ENCODE measurements around the gene GRAMD2A. TPM values are rescaled to one million over a fixed set of nuclear protein-coding genes. Genes with fewer than 3 reads are reported as not detected.

The GRAMD2A gene
- total and polyA plus RNA-seq, 10 of the 15 experiments (the other 5 are each of a cell fraction or from before 2014, with no cell fraction given), result 0.02 to 0.35 TPM; not detected in 8

DNA sequence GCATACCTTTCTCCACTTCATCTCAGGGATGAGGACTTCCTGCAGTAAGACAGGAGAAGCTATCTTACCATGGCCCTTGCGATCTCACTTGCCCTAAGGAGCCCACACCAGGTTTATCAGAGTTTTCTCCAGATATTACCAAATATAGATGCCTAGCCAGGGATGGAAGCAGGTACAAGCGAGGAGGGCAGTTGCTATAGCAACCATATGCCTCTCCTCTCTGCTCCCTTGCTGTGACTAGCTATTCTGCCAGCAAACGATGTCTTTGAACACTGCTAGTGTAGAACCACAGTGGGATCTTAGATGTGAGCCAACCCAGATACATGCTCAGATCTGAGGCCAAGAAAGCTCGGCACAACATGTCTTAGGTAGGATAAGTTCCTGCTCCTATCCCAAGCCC is 33.9 kb downstream of the GRAMD2A start:
- H3K4me2 ChIP-seq (ENCODE audit: control insufficient read depth, insufficient read depth), result no peak overlapping the region
- no peaks in the 10 kb centered on the region for H3K36me3 ChIP-seq (ENCODE audit: control insufficient read depth in 2 of 2, insufficient read depth in 2 of 2, low read length in 1 of 2)
- H3K27ac ChIP-seq (ENCODE audit: control insufficient read depth, insufficient read depth), result no peak overlapping the region
- H3K27me3 ChIP-seq (replicated peaks in 1 of 2; ENCODE audit: control insufficient read depth in 2 of 2, insufficient read depth in 2 of 2, low read length in 1 of 2), result peaks cover 0 to 2% of the 10 kb centered on the region in 2 experiments; a peak in 1 of 4 replicates
- H3K4me1 ChIP-seq (ENCODE audit: control insufficient read depth, insufficient read depth, low read length), result no peaks in the 10 kb centered on the region
- in situ Hi-C loops (cut with MboI) (no loop called here), intact Hi-C loops (cut with micrococcal nuclease; ENCODE audit: unreplicated experiment) (no loop called here)
- H3K9ac ChIP-seq (ENCODE audit: control insufficient read depth, insufficient read depth, low read length), result no peak overlapping the region
- CTCF ChIA-PET, result interaction anchor here (1.1 to 1.3 kb wide), 2 partner anchors 382 to 420 kb away, joined by 3 to 6 read pairs; no protein-coding TSS in a partner anchor
- DNase-seq (ENCODE audit: low read depth, low spot score) (no peak), FAIRE-seq (no peak), ATAC-seq (no peak)
- H3K79me2 ChIP-seq (ENCODE audit: control insufficient read depth, insufficient read depth, low read length), result no peaks in the 10 kb centered on the region
- no peak overlapping the region for H3K4me3 ChIP-seq
- POLR2A ChIA-PET, result no interaction called here
- WGBS (ENCODE audit: insufficient coverage, insufficient replicate concordance, low lambda C conversion rate, missing lambda C conversion rate), result 52% methylated on average over 4 of the region's 4 CpGs
- no peaks in the 10 kb centered on the region for H3K9me3 ChIP-seq (replicated peaks; ENCODE audit: control insufficient read depth, insufficient read depth, low read length)
- no TSS peak for BruUV-seq (replicated peaks)
- TF ChIP-seq ESRRA (IDR thresholded peaks at IDR 0.05; ENCODE audit: low read length), result no peak
- TF ChIP-seq NR2C2 (IDR thresholded peaks at IDR 0.05; ENCODE audit: borderline replicate concordance, control insufficient read depth, insufficient read length, low read depth), result no peak
- TF ChIP-seq, protein P1, sequence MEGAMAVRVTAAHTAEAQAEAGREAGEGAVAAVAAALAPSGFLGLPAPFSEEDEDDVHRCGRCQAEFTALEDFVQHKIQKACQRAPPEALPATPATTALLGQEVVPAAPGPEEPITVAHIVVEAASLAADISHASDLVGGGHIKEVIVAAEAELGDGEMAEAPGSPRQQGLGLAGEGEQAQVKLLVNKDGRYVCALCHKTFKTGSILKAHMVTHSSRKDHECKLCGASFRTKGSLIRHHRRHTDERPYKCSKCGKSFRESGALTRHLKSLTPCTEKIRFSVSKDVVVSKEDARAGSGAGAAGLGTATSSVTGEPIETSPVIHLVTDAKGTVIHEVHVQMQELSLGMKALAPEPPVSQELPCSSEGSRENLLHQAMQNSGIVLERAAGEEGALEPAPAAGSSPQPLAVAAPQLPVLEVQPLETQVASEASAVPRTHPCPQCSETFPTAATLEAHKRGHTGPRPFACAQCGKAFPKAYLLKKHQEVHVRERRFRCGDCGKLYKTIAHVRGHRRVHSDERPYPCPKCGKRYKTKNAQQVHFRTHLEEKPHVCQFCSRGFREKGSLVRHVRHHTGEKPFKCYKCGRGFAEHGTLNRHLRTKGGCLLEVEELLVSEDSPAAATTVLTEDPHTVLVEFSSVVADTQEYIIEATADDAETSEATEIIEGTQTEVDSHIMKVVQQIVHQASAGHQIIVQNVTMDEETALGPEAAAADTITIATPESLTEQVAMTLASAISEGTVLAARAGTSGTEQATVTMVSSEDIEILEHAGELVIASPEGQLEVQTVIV (IDR thresholded peaks at IDR 0.05; ENCODE audit: borderline replicate concordance, partially characterized antibody), result no peak
- TF ChIP-seq TCF7 (IDR thresholded peaks at IDR 0.05; ENCODE audit: borderline replicate concordance), result no peak
- no peak for TF ChIP-seq EP300 (IDR thresholded peaks at IDR 0.05; ENCODE audit: borderline replicate concordance in 1 of 2, control insufficient read depth in 1 of 2, low read depth in 2 of 2, low read length in 2 of 2)
- no peak for TF ChIP-seq MEF2B (IDR thresholded peaks at IDR 0.05; ENCODE audit: partially characterized antibody, poor library complexity, severe bottlenecking)
- TF ChIP-seq, protein P2, sequence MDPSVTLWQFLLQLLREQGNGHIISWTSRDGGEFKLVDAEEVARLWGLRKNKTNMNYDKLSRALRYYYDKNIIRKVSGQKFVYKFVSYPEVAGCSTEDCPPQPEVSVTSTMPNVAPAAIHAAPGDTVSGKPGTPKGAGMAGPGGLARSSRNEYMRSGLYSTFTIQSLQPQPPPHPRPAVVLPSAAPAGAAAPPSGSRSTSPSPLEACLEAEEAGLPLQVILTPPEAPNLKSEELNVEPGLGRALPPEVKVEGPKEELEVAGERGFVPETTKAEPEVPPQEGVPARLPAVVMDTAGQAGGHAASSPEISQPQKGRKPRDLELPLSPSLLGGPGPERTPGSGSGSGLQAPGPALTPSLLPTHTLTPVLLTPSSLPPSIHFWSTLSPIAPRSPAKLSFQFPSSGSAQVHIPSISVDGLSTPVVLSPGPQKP (IDR thresholded peaks at IDR 0.05; ENCODE audit: low read depth, low read length), result no peak
- TF ChIP-seq JUNB (IDR thresholded peaks at IDR 0.05), result no peak
- no peak for TF ChIP-seq HCFC1 (IDR thresholded peaks at IDR 0.05; ENCODE audit: low read length)
- TF ChIP-seq EED (IDR thresholded peaks at IDR 0.05; ENCODE audit: low read depth), result no peak
- TF ChIP-seq BMI1 (IDR thresholded peaks at IDR 0.05; ENCODE audit: borderline replicate concordance), result no peak
- TF ChIP-seq FOXM1 (IDR thresholded peaks at IDR 0.05; ENCODE audit: low read depth, low read length), result no peak
- TF ChIP-seq NR2C1 (IDR thresholded peaks at IDR 0.05), result no peak
- TF ChIP-seq, protein P3, sequence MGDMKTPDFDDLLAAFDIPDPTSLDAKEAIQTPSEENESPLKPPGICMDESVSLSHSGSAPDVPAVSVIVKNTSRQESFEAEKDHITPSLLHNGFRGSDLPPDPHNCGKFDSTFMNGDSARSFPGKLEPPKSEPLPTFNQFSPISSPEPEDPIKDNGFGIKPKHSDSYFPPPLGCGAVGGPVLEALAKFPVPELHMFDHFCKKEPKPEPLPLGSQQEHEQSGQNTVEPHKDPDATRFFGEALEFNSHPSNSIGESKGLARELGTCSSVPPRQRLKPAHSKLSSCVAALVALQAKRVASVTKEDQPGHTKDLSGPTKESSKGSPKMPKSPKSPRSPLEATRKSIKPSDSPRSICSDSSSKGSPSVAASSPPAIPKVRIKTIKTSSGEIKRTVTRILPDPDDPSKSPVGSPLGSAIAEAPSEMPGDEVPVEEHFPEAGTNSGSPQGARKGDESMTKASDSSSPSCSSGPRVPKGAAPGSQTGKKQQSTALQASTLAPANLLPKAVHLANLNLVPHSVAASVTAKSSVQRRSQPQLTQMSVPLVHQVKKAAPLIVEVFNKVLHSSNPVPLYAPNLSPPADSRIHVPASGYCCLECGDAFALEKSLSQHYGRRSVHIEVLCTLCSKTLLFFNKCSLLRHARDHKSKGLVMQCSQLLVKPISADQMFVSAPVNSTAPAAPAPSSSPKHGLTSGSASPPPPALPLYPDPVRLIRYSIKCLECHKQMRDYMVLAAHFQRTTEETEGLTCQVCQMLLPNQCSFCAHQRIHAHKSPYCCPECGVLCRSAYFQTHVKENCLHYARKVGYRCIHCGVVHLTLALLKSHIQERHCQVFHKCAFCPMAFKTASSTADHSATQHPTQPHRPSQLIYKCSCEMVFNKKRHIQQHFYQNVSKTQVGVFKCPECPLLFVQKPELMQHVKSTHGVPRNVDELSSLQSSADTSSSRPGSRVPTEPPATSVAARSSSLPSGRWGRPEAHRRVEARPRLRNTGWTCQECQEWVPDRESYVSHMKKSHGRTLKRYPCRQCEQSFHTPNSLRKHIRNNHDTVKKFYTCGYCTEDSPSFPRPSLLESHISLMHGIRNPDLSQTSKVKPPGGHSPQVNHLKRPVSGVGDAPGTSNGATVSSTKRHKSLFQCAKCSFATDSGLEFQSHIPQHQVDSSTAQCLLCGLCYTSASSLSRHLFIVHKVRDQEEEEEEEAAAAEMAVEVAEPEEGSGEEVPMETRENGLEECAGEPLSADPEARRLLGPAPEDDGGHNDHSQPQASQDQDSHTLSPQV (IDR thresholded peaks at IDR 0.05), result no peak
- TF ChIP-seq MTA3 (IDR thresholded peaks at IDR 0.05; ENCODE audit: borderline replicate concordance, low read length), result no peak
- no peak for TF ChIP-seq CBX3 (IDR thresholded peaks at IDR 0.05; ENCODE audit: borderline replicate concordance, low read depth)
- TF ChIP-seq NBN (IDR thresholded peaks at IDR 0.05), result no peak
- no peak for TF ChIP-seq STAT1 (conservative IDR thresholded peaks at IDR 0.05)
- TF ChIP-seq CREM (IDR thresholded peaks at IDR 0.05; ENCODE audit: low read depth), result no peak
- no peak for TF ChIP-seq STAT3 (IDR thresholded peaks at IDR 0.05; ENCODE audit: low read depth, low read length)
- RAD21 ChIA-PET (ENCODE audit: unreplicated experiment), result no interaction called here
- SMC1A ChIA-PET (ENCODE audit: uncharacterized antibody, unreplicated experiment), result no interaction called here
- H2AFZ ChIP-seq (ENCODE audit: control insufficient read depth, low read depth, low read length), result no peak overlapping the region
- no peaks in the 10 kb centered on the region for H4K20me1 ChIP-seq (ENCODE audit: control insufficient read depth, insufficient read depth)
